HUDEP-2 (cell line): ENCODE data around the gene IFI44.

Source experiments
- DNase-seq, 76 experiments: peaks; one replicate each; lab custom pipeline; 2025; ENCODE audit not compliant: unreplicated experiment in 76 of 76; lab: John Stamatoyannopoulos, UW

Gene IFI44

DNA sequence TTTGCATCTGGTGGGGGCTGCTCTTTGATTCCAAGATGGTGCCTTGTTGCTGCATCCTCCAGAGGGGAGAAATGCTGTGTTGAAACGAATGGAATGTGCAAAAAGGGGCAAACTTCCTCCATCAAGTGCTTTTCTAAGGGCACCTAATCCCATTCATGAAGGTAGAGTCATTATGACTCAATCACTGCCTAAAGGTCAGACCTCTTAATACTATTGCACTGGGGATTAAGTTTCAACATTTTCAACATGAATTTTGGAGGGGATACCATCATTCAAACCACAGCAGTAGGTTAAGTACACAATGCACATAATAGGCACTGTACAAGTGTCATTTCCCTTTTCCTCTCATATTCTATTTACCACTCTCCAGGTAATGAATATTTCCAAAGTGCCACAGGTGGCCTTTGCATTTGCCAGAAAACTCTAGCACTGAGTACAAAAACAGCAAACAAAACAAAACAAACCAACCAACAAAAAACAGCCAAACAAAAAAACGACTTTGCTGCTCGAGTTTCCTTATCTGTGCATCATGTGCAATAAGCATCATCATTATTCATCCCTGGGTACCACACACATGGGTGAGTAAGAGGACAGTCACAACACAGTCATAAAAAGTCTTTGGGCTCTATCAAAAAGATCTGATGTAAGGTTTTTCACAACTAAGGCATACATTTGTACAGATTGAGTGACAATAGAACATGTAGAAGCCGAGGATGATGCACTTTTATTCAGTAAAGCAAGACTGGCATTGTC lies 42.5 kb downstream of the IFI44 start:
- no peak for DNase-seq

DNA sequence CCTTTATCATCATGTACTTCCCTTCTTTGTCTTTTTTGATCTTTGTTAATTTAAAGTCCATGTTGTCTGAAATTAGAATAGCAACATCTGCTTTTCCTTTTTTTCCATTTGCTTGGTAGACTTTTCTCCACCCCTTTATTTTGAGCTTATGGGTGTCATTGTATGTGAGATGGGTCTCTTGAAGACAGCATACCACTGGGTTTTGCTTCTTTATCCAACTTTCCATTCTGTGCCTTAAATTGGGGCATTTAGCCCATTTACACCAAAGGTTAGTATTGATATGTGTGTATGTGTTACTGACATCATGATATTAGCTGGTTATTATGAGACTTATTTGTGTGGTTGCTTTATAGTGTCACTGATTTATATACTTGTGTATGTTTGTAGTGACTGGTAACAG lies 50.2 kb downstream of the IFI44 start:
- DNase-seq = no peak

DNA sequence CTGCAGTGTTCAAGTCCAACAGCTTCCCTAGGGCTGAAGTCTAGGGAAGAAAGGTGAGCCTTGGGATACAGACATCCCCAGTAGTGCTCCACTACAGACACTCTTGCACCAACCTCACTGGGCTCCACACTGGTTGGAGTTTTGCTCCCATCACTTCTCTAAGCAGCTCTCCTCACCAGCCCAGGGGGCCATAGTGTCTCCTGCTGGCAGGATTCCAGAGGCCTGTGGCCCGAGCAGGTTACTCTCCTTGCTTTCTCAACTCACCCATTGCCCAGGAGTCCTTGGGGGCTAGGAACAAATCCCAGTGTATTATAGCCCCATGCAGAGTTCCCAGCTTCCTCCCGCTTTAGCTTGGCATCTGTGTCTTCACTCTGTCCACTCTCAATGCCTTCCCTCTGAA lies 52.8 kb downstream of the IFI44 start:
- DNase-seq = no peak

DNA sequence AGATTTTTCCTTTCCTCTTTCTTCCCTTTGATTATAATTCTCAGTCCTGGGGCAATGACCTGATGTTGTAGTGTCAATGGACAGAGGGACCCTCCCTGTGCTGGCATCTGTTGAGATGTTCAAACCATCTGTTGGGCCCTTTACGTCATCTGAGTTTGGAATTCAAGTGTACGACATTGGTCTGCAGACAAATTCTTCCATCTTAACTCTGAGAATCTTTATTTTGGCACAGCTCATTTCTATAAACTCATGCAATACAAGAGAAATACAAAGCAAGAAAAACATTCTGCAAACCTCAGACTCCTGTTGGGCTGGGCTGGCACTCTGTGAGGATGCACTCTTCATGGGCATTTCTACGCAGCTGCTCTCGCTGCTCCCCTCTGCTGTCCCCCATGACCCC lies 54.2 kb downstream of the IFI44 start:
- DNase-seq = no peak

DNA sequence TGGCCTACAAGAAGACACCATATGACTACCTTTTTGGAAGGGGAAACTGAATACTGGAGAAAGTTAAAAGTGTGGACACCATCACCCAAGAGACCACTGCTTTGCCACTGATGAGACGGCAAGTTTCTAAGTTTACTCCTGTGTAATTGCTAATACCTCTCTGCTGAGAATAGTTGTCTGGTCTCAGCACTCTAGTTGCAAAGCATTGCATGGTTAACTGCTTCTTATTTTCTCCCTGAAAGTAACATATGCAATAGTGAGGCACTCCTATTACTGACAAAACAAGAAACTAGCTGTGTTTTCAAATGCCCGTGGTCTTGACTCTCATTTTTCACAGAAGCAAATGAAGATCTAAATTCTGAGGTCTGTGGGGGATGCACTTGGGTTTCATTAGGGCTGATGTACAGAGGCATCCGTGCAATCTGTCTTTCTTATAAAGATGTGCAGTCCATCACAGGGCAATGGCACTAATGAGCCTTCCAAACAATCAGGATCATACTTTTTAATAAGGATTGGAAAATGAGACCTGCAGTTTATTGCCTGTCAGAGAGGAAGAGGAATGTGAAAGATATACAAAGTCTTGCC lies 62.9 kb downstream of the IFI44 start:
- DNase-seq = no peak

DNA sequence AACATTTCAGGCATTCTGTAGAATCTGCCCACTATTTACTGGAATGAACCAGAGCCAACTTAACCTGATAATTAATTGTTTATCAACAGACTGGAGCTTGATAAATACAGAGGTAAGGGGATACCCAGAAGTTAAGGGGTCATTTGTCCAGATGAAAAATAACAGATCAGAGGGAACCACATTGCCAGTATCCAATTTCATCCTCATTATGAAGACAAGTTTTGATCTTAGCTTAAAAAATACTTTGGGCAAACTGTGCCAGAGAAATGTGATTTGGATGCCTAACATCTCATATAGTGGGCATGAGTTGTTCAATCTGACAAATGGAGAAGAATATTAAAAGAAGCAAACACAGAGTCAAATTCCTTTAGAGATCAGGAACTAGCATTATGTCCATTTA lies 63.7 kb downstream of the IFI44 start:
- DNase-seq = no peak
